ENCODE results near the gene MISFA. TPM values are rescaled to one million over a fixed set of nuclear protein-coding genes. Genes with fewer than 3 reads are reported as not detected.

The MISFA gene
- polyA plus RNA-seq (2012; ENCODE audit: missing spikeins) = 1.6 TPM

GRCh38 chr11:18599739-18600230 is at the start of gene MISFA:
TSS of gene MISFA (plus strand) at chr11:18599789. CDS start at chr11:18599929, 140 bp downstream.
- DNase-seq (ENCODE audit: insufficient read length) (no peak), FAIRE-seq (no peak)
- no peak for TF ChIP-seq TAF1 (IDR thresholded peaks at IDR 0.05; ENCODE audit: borderline replicate concordance, low read depth, low read length)
- no peak for TF ChIP-seq POLR2A (IDR thresholded peaks at IDR 0.05; ENCODE audit: low read depth, low read length)
- no peak for TF ChIP-seq POLR2AphosphoS5 (IDR thresholded peaks at IDR 0.05; ENCODE audit: low read depth, low read length)

GRCh38 chr11:18563090-18563730 is 36.4 kb upstream of the MISFA start:
- DNase-seq (ENCODE audit: insufficient read length) (no peak), FAIRE-seq (no peak)
- TF ChIP-seq POLR2A (IDR thresholded peaks at IDR 0.05; ENCODE audit: low read depth, low read length) (no peak), TAF1 (IDR thresholded peaks at IDR 0.05; ENCODE audit: borderline replicate concordance, low read depth, low read length) (no peak), POLR2AphosphoS5 (IDR thresholded peaks at IDR 0.05; ENCODE audit: low read depth, low read length) (no peak)

- no peak for TF ChIP-seq TAF1 (IDR thresholded peaks at IDR 0.05; ENCODE audit: borderline replicate concordance, low read depth, low read length)
- FAIRE-seq (no peak), DNase-seq (ENCODE audit: insufficient read length) (no peak)
These were observed 35.4 kb upstream of the MISFA start for GRCh38 chr11:18564149-18564548.

- DNase-seq (ENCODE audit: insufficient read length) (no peak), FAIRE-seq (no peak)
- TF ChIP-seq POLR2AphosphoS5 (IDR thresholded peaks at IDR 0.05; ENCODE audit: low read depth, low read length) = no peak
- TF ChIP-seq POLR2A (IDR thresholded peaks at IDR 0.05; ENCODE audit: low read depth, low read length) = no peak
- TF ChIP-seq TAF1 (IDR thresholded peaks at IDR 0.05; ENCODE audit: borderline replicate concordance, low read depth, low read length) = no peak
These were observed 33.2 kb upstream of the MISFA start for GRCh38 chr11:18566406-18566805.

- FAIRE-seq = peak; percentile 48
- TF ChIP-seq POLR2AphosphoS5 (IDR thresholded peaks at IDR 0.05; ENCODE audit: low read depth, low read length) (no peak), TAF1 (IDR thresholded peaks at IDR 0.05; ENCODE audit: borderline replicate concordance, low read depth, low read length) (no peak), POLR2A (IDR thresholded peaks at IDR 0.05; ENCODE audit: low read depth, low read length) (no peak)
- no peak for DNase-seq (ENCODE audit: insufficient read length)
These were observed 32.5 kb upstream of the MISFA start for GRCh38 chr11:18567081-18567480.

GRCh38 chr11:18575361-18575760 is 24.2 kb upstream of the MISFA start:
- FAIRE-seq = no peak
- no peak for DNase-seq (ENCODE audit: insufficient read length)
- TF ChIP-seq TAF1 (IDR thresholded peaks at IDR 0.05; ENCODE audit: borderline replicate concordance, low read depth, low read length) (no peak), POLR2A (IDR thresholded peaks at IDR 0.05; ENCODE audit: low read depth, low read length) (no peak), POLR2AphosphoS5 (IDR thresholded peaks at IDR 0.05; ENCODE audit: low read depth, low read length) (no peak)

GRCh38 chr11:18578975-18579598 is 20.5 kb upstream of the MISFA start:
- FAIRE-seq = no peak
- no peak for DNase-seq (ENCODE audit: insufficient read length)
- TF ChIP-seq POLR2A (IDR thresholded peaks at IDR 0.05; ENCODE audit: low read depth, low read length) (no peak), POLR2AphosphoS5 (IDR thresholded peaks at IDR 0.05; ENCODE audit: low read depth, low read length) (no peak), TAF1 (IDR thresholded peaks at IDR 0.05; ENCODE audit: borderline replicate concordance, low read depth, low read length) (no peak)

- FAIRE-seq (no peak), DNase-seq (ENCODE audit: insufficient read length) (no peak)
- TF ChIP-seq TAF1 (IDR thresholded peaks at IDR 0.05; ENCODE audit: borderline replicate concordance, low read depth, low read length) (no peak), POLR2A (IDR thresholded peaks at IDR 0.05; ENCODE audit: low read depth, low read length) (no peak), POLR2AphosphoS5 (IDR thresholded peaks at IDR 0.05; ENCODE audit: low read depth, low read length) (no peak)
These were observed 19.3 kb upstream of the MISFA start for GRCh38 chr11:18580113-18580766.

GRCh38 chr11:18581825-18582224 is 17.8 kb upstream of the MISFA start:
- FAIRE-seq = peak; percentile 5
- TF ChIP-seq POLR2AphosphoS5 (IDR thresholded peaks at IDR 0.05; ENCODE audit: low read depth, low read length) = no peak
- no peak for TF ChIP-seq TAF1 (IDR thresholded peaks at IDR 0.05; ENCODE audit: borderline replicate concordance, low read depth, low read length)
- TF ChIP-seq POLR2A (IDR thresholded peaks at IDR 0.05; ENCODE audit: low read depth, low read length) = no peak
- DNase-seq (ENCODE audit: insufficient read length) = no peak

- FAIRE-seq (no peak), DNase-seq (ENCODE audit: insufficient read length) (peak; percentile 69)
- TF ChIP-seq POLR2A (IDR thresholded peaks at IDR 0.05; ENCODE audit: low read depth, low read length) (peak; percentile 79), TAF1 (IDR thresholded peaks at IDR 0.05; ENCODE audit: borderline replicate concordance, low read depth, low read length) (peak; percentile 60; the same call in 1 of the 2 replicates), POLR2AphosphoS5 (IDR thresholded peaks at IDR 0.05; ENCODE audit: low read depth, low read length) (peak; percentile 69; the same call in 1 of the 2 replicates)
These were observed 11.0 kb upstream of the MISFA start, which contains the start of gene UEVLD for GRCh38 chr11:18588297-18589252. TSS of gene UEVLD (minus strand) at chr11:18588734. CDS start at chr11:18588654, 80 bp downstream.

All from GM12892 (cell line).